ENCODE measurements around the gene MAP3K13. TPM values are rescaled to one million over a fixed set of nuclear protein-coding genes. Genes with fewer than 3 reads are reported as not detected.

The MAP3K13 gene
- total RNA-seq, 1 donor from 2014 or later = 40.3 TPM

- peaks cover 3% of the 10 kb centered on the region for H3K36me3 Mint-ChIP-seq
- H3K4me3 Mint-ChIP-seq = no peak overlapping the region
- H3K27ac Mint-ChIP-seq = peak overlapping the region; percentile 87
- TF ChIP-seq, protein P1, sequence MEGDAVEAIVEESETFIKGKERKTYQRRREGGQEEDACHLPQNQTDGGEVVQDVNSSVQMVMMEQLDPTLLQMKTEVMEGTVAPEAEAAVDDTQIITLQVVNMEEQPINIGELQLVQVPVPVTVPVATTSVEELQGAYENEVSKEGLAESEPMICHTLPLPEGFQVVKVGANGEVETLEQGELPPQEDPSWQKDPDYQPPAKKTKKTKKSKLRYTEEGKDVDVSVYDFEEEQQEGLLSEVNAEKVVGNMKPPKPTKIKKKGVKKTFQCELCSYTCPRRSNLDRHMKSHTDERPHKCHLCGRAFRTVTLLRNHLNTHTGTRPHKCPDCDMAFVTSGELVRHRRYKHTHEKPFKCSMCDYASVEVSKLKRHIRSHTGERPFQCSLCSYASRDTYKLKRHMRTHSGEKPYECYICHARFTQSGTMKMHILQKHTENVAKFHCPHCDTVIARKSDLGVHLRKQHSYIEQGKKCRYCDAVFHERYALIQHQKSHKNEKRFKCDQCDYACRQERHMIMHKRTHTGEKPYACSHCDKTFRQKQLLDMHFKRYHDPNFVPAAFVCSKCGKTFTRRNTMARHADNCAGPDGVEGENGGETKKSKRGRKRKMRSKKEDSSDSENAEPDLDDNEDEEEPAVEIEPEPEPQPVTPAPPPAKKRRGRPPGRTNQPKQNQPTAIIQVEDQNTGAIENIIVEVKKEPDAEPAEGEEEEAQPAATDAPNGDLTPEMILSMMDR (IDR thresholded peaks at IDR 0.05; ENCODE audit: unreplicated experiment) = no peak
- no peak for DNase-seq (ENCODE audit: low spot score in 2 of 2, unreplicated experiment in 2 of 2)
- no peaks in the 10 kb centered on the region for H3K27me3 Mint-ChIP-seq (ENCODE audit: low read depth)
- peaks cover 21% of the 10 kb centered on the region for H3K4me1 Mint-ChIP-seq
- no peaks in the 10 kb centered on the region for H3K9me3 Mint-ChIP-seq
These were observed 27.1 kb upstream of the MAP3K13 start for GRCh38 chr3:185335799-185336198.

DNA sequence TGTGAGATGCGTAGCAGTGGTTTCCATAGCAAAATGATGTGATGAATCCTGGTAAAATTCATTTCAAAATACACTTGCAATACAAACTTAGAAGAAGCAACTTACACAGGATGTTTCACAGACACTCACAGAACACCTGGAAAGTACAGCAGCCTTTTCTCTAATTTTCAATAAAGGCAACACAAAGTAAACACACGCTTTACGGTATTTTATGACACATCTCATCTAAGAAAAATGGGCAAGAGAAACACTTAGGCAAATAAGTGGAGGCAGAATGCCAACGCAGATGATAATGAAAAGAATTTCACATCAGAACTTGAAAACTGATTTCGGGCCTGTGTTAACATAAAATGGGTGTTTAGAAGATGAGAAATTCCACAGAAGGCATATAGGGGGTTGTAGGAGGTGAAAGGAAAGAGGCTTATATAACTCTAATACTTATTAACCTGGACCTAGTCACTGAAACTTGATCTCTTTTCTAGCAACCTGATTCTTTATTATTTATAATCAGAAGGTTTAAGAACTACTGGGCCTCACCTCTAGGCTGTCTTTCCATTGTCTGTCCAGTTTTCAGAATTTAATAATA, 25.6 kb upstream of the MAP3K13 start:
- peak overlapping the region; percentile 75 for H3K27ac Mint-ChIP-seq
- no peaks in the 10 kb centered on the region for H3K27me3 Mint-ChIP-seq (ENCODE audit: low read depth)
- TF ChIP-seq, protein P1 (IDR thresholded peaks at IDR 0.05; ENCODE audit: unreplicated experiment) = no peak
- no peaks in the 10 kb centered on the region for H3K9me3 Mint-ChIP-seq
- no peak for DNase-seq (ENCODE audit: low spot score in 2 of 2, unreplicated experiment in 2 of 2)
- H3K36me3 Mint-ChIP-seq = peaks cover 3% of the 10 kb centered on the region
- no peak overlapping the region for H3K4me3 Mint-ChIP-seq
- H3K4me1 Mint-ChIP-seq = peaks cover 10% of the 10 kb centered on the region

GRCh38 chr3:185339945-185340344, 23.0 kb upstream of the MAP3K13 start:
- Mint-ChIP-seq H3K27me3 (ENCODE audit: low read depth) (no peaks in the 10 kb centered on the region), H3K36me3 (no peaks in the 10 kb centered on the region), H3K27ac (no peak overlapping the region), H3K4me3 (no peak overlapping the region), H3K4me1 (peaks cover 8% of the 10 kb centered on the region), H3K9me3 (no peaks in the 10 kb centered on the region)
- TF ChIP-seq, protein P1 (IDR thresholded peaks at IDR 0.05; ENCODE audit: unreplicated experiment) = no peak
- DNase-seq (ENCODE audit: low spot score in 2 of 2, unreplicated experiment in 2 of 2) = no peak

DNA sequence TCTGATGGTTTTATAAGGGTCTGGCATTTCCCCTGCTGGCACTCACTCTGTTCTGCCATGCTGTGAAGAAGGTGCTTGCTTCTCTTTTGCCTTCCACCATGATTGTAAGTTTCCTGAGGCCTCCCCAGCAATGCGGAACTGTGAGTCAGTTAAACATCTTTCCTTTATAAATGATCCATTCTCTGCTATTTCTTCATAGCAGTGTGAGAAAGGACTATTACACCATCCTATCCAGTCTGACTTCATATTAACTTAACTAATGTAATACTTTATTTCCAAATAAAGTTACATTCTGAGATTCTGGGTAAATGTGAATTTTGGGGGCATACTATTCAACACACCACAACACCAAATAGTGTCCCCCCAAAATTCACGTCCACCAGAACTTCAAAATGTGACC, 22.2 kb upstream of the MAP3K13 start:
- TF ChIP-seq, protein P1 (IDR thresholded peaks at IDR 0.05; ENCODE audit: unreplicated experiment) = no peak
- peaks cover 3% of the 10 kb centered on the region for H3K9me3 Mint-ChIP-seq
- H3K4me1 Mint-ChIP-seq = peaks cover 7% of the 10 kb centered on the region
- H3K27ac Mint-ChIP-seq = no peak overlapping the region
- H3K4me3 Mint-ChIP-seq = no peak overlapping the region
- H3K36me3 Mint-ChIP-seq = peaks cover 4% of the 10 kb centered on the region
- no peaks in the 10 kb centered on the region for H3K27me3 Mint-ChIP-seq (ENCODE audit: low read depth)
- no peak for DNase-seq (ENCODE audit: low spot score in 2 of 2, unreplicated experiment in 2 of 2)

GRCh38 chr3:185341616-185342458, 21.1 kb upstream of the MAP3K13 start:
- no peaks in the 10 kb centered on the region for H3K27me3 Mint-ChIP-seq (ENCODE audit: low read depth)
- no peak for DNase-seq (ENCODE audit: low spot score in 2 of 2, unreplicated experiment in 2 of 2)
- no peak overlapping the region for H3K4me3 Mint-ChIP-seq
- TF ChIP-seq, protein P1 (IDR thresholded peaks at IDR 0.05; ENCODE audit: unreplicated experiment) = no peak
- peaks cover 4% of the 10 kb centered on the region for H3K36me3 Mint-ChIP-seq
- H3K4me1 Mint-ChIP-seq = peaks cover 4% of the 10 kb centered on the region
- H3K9me3 Mint-ChIP-seq = peaks cover 3% of the 10 kb centered on the region
- H3K27ac Mint-ChIP-seq = no peak overlapping the region
